Stomach (tissue), 4 donors: ENCODE measurements around the gene IL21R.

Source experiments
- CTCF ChIP-seq, 7 experiments: fragments of 450-650 bp in 4 of 7; fragments of 200-600 bp in 3 of 7; sonication (generic) in 3 of 7; IDR thresholded peaks; one replicate each; pipeline ENCODE4 v1.5.1; 2016 to 2019; ENCODE audit warnings: antibody characterized with exemption in 7 of 7, control low read depth in 2 of 7, mild to moderate bottlenecking in 1 of 7
- EP300 ChIP-seq: sonication (generic); formaldehyde crosslinking; IDR thresholded peaks from one replicate; pipeline ENCODE4 v1.6.1; 2017; ENCODE audit warnings: antibody characterized with exemption
- POLR2A ChIP-seq, 4 donors: fragments of 450-650 bp; IDR thresholded peaks; one replicate each; pipeline ENCODE4 v1.6.1; 2016; ENCODE audit warnings: antibody characterized with exemption in 4 of 4, control low read depth in 2 of 4, mild to moderate bottlenecking in 1 of 4, moderate library complexity in 1 of 4
- POLR2AphosphoS5 ChIP-seq, 3 donors: sonication (generic); formaldehyde crosslinking; IDR thresholded peaks; one replicate each; pipeline ENCODE4 v1.6.1; 2016; ENCODE audit warnings: antibody characterized with exemption in 3 of 3

GRCh38 chr16:27432558-27432957 is 30.6 kb downstream of the IL21R start:
- no peak for TF ChIP-seq CTCF (IDR thresholded peaks at IDR 0.05)
- no peak for TF ChIP-seq POLR2A (IDR thresholded peaks at IDR 0.05)
- no peak for TF ChIP-seq EP300
- TF ChIP-seq POLR2AphosphoS5 (IDR thresholded peaks at IDR 0.05), result no peak
